Kidney capillary endothelial cell (primary cell): ENCODE results near the gene ALDH8A1.
"Not testable (repeated sequence)": the region's sequence is repeated elsewhere in the genome, so short reads cannot be mapped to it uniquely, and the experiment has no call there.

Experiments used
- DNase-seq: peaks from one replicate; pipeline ENCODE4 v3.0.0-alpha.2; 2018; ENCODE audit warnings: low spot score

The ALDH8A1 gene

DNA sequence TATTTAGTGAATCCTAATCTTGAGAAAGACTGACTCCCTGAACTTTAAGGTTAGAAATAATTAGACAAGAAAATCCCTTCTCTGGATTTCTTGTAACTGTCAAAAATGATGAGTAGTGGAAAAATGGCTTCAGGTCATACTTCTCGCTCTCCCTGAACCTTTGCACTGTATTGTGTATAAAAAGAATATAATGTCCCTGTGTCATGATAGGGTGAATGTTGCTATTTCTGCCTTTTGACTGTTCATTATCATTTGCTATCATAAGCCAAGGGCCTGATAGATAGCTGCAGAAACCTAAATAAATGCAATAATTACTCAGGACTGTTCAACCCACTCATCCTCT is 39.3 kb downstream of the ALDH8A1 start:
- no peak for DNase-seq

DNA sequence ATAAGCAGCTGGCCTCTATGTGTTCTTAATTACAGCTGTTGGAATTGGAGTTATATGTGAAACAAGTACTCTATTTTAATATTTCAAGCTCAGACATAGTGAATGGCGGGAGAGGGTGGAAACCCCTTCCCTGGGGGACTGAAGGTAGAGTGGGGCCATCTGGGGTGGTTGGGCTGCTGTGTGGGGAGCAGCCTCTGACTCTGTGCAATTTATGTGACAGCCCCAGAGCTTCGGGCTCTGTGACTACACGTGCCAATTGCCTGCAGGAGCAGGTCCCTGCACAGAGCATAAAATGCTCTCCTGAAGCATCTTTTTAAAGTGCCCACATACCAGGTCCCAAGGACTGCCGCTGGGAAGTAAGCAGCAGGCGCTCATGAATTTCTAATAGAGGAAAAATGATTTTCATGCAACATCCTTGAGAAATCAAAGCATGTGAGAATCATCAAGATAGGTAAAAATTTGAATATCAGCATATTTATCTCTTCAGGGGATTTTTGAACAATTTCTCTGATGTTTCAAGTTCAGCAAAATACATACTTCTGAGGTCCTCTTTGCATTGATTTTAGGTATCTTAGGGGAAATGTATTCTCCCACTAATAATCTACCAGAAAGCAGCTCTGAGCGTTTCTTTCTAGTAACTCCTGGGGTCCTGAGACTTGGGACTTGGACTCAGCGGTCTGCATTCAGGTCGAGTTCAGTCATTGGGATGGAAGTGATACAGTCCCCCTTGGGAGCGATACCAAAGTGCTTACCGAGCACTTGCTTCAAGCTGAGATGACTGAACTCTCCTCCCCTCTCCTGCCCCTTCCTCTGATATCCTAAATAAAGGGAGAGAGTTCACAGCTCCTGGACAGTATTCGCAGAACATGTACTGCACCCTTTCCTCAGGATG is 40.0 kb downstream of the ALDH8A1 start:
- DNase-seq = no peak

DNA sequence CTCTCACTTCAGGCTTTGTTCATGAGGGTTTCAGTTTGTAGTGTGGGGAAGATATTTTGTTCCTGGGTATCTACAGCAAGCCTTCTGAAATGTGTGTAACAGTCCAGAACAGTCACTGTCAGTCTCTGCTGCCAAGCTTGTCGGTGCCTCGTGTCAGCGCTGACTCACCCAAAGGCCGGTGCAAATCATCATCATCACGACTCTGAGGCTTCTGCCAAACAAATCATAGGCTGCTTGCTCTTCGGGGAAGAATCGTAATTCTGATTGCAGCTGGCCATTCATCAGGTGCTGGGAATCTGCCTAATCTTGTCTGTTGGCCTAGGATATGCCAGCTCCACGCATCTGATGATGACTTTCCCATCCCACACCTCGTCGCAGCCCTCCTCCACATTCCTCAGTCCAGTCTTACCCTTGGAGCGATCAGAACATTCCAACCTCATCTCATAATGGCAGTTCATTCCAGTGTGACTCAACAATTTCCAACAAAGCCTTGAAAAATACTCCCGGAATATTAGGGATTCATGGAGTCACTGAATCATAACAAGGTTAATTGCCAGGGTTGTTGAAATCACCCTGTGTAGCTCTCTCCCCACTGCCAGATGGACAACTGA is 40.9 kb downstream of the ALDH8A1 start:
- DNase-seq = peak; percentile 19

DNA sequence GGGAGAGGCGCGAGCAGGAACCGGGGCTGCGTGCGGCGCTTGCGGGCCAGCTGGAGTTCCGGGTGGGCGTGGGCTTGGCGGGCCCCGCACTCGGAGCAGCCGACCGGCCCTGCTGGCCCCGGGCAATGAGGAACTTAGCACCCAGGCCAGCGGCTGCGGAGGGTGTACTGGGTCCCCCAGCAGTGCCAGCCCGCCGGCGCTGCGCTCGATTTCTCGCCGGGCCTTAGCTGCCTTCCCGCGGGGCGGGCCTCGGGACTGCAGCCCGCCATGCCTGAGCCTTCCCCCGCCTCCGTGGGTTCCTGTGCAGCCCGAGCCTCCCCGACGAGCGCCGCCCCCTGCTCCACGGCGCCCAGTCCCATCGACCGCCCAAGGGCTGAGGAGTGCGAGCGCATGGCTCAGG is 45.2 kb downstream of the ALDH8A1 start:
- DNase-seq = not testable (repeated sequence)

DNA sequence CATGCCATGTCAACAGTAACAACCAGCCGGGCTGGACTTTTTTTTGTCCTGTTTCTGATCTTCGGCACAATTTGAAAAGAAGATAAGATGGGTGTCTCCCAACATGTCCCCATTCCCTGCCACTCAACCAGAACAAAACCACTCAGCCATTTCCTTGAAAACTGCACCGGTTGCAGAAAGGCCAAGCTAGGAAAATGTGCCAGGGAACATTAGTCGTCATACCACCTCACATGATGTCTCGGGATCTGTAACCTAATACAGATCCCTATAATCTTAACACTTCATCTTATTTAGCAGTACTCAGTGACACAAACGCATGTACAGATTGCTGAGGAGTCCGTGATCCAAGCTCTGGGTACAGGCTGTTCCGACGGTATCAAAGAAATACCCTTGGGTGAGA is 46.5 kb downstream of the ALDH8A1 start:
- no peak for DNase-seq

DNA sequence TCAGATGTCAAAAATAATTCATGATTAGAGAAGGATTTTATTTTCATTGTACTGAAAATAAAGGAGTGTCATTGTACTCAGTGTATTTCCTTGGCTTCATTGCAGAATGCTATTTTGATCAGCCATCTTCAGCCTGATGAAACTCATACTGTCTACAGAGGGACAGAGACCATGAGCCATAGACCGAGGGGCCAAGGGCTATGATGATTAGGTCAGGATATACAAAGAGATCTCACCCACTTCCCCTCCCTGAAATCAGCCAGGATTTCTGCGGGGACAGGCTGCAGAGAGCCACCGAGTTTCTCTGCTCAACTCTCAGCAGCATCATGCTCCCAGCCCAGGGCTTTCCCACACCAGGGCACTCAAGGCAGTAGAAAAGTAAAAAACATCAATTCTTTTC is 47.0 kb downstream of the ALDH8A1 start:
- DNase-seq = no peak

DNA sequence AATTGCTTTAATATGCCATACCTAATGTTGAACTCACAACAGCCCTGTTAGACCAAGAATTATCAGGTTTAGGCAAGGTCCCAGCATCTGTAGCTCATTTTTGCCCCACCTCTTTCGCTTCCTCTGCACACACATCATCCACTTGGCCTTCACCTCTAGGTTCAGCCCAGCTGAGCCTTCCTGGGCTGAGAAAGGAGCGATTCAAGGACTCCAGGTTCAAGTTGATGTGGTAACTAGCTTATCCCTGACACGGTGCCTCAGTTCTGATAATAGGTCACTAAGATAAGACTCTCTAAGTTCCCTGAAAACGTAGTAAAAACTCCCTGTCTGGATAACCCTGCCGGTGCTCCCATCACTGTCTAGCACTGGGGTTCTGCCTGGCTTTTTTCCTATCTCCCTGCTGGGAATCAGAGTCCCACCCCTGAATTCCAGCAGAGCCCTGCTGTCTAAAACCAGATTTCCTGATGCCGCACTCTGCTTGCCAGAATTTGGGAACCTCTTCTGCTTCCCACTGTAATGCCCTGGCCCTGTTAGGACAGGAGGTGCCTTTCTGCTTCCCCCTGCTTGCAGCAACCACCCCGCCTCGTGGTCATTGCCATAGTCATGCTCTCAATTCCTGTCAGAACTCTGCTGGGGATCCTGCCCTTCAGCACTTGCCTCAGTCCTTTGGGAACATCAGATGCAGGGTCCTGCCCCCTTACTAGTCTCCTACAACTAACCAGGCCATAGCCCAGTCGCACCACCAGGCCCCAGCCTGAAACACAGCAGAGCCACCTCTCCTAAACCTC is 47.6 kb downstream of the ALDH8A1 start:
- DNase-seq = no peak

DNA sequence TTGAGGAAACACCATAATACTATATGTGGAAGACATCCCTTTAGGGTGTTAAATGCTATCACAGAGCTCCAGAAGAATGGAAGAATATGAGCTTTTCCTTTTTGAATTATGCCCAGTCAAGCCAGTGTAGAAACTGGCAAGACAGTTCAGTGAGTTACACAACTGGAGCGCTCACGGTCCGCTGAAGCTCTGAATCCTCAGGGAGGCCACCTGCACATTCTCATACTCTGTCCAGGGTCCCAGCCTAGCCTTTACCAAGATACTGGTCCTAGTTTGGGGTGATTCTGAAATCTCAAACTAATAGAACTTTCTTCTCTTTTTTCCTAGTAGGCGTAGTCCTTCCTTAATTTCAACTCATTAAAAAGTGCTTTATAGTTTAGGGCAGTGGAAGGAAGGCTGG is 51.3 kb downstream of the ALDH8A1 start:
- no peak for DNase-seq

DNA sequence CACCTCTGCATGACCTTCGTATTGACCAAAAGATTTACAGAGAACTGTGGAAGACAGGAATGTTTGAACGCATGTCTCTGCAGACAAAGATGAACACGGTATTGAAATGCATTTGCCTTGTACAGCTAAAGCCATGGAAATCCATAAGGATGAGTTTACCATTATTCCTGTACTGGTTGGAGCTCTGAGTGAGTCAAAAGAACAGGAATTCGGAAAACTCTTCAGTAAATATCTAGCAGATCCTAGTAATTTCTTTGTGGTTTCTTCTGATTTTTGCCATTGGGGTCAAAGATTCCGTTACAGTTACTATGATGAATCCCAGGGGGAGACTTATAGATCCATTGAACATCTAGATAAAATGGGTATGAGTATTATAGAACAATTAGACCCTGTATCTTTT is 51.7 kb downstream of the ALDH8A1 start:
- not testable (repeated sequence) for DNase-seq

DNA sequence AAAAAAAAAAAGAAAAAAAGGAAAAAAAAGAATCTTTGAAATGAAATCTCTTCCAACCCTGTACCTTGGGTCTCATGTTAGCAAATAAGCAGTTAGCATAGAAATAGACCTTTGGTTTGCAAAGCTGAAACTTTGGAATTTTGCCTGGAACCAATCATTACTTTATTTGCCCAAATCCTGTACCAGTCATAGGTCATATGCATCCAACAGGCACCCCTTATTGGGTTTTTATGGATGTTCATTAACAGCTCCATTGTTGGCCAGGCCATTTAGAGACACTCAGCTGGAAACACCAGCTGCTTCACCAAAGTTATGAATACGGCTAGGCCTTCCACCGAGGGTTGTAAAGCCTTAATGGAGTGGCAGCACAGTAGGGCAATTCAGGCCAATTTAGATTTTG is 53.0 kb downstream of the ALDH8A1 start:
- DNase-seq = no peak

DNA sequence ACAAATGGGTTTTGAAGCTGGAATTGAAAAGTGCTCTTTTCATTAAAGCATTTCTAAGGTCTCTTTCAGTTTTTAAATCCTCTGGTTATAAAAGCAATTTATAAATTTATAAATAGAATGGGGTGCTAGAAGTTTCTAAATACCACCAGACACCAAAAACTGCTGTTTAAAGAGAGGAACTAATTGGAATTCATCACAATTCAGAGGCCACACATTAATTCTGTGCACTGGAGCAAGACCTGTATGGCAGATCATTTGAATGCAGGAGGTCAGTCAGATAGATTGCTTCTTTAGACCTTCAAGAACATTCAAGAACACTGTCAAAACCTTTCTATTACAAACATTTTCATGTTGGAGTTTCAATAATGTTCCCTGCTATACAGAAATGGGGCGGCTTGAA is 55.1 kb downstream of the ALDH8A1 start:
- DNase-seq = no peak

DNA sequence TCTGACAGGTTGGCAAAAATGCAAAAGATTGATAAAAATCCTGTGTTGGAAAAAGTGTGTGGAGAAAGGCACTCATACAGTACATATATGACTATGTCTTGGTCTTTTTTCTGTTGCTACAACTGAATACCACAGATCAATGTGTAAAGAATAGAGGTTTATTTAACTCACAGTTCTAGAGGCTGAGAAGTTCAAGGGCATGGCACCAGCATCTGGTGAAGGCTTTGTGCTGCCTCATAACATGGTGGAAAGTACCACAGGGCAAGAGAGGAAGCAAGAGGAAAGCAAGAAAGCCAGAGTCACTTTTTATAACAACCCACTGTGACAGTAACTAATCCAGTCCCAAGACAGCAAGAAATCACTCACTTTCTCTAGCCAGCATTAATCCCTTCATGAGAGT is 57.5 kb downstream of the ALDH8A1 start:
- no peak for DNase-seq

DNA sequence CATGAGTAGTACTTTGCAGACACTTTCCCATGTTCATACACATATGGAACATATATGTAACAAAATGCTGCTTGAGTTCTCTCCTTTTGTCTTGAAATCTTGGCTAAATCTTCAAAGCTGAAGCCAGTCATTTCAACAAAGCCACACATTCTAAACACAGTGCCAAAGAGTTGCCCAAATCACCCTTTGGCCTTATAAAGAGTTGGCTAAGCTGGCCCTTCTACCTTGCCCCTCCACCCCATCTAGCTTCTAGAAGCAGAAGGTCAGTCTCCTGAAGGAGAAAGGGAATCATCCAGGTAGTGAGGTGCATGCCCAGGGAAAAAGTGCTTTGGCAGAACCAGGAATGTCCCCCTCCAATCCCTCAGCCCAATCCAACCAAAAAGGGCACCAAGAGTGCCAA is 58.3 kb downstream of the ALDH8A1 start:
- no peak for DNase-seq

DNA sequence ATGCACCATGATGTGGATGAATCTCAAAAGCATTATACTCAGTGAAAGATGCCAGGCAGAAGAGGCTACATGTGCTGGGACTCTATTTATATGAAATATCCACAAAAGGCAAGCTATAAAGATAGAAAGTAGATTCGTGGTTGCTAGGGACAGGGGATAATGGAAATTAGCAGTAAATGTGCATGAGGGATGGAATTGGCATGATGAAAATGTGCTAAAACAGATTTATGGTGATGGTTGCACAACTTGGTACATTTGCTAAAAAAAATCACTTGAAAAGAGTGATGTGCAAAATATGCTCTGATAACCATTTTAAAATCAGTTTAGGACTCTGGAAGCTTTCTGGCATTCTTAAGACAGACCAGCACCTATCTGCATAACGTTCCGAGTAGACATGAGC is 61.6 kb downstream of the ALDH8A1 start:
- DNase-seq = no peak

DNA sequence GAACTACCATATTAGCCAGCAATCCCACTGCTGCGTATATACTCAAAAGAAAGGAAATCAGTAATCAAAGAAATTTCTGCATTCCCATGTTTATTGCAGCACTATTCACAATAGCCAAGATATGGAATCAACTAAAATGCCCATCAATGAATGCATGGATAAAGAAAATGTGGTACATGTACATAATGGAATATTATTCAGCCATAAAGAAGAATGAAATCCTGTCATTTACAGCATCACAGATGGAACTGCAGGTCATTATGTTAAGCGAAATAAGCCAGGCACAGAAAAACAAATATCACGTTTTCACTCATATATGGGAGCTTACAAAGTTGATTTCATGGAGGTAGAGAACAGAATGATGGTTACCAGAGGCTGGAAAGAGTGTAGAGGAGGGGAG is 65.1 kb downstream of the ALDH8A1 start:
- DNase-seq = no peak

DNA sequence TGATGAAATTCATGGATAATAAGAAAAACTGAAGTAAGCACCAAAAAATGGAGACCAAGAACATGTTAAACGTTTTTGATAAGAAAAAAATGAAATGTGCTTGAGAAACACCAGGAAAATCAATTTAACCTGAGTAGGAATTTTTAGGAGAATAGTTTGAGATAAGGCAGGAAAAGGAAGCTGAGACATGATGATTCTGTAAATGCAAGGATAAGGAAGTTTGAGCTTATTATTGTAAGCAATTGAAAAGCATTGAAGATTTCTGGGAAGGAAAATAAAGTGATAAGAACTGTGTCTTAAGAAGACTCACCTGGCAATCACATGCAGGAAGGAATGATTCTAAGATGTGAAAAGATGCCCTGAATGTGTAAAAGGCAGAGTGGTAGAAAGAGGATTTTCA is 66.6 kb downstream of the ALDH8A1 start:
- peak; percentile 28 for DNase-seq

DNA sequence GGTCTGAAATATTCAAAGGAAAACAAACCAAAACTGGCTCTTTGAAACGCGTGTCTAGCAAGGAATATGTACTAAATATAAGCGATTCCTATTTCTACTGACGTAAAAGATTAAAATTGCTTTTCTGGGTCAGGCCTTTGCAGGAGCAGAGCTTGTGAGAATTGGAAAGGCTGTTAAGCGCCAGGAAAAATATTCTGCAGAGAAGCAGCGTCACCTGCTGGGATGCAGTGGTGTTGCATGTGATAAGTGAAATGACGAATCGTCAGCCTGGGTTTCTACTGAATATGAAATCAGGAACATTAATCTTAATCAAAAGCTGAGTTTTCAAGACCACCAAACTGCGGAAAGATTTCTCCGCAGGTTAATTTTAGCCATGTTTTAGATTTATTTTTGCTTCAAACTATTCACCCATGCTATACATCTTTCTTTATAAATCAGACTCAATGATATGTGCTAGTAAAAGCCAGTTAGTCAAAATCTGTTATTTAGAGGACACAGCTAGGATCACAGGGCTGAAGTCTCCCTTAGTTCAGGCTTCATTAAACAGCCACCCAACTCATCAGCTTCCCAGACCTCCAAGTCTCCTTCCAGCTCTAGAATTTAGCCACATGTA is 67.4 kb downstream of the ALDH8A1 start:
- peak; percentile 87 for DNase-seq

DNA sequence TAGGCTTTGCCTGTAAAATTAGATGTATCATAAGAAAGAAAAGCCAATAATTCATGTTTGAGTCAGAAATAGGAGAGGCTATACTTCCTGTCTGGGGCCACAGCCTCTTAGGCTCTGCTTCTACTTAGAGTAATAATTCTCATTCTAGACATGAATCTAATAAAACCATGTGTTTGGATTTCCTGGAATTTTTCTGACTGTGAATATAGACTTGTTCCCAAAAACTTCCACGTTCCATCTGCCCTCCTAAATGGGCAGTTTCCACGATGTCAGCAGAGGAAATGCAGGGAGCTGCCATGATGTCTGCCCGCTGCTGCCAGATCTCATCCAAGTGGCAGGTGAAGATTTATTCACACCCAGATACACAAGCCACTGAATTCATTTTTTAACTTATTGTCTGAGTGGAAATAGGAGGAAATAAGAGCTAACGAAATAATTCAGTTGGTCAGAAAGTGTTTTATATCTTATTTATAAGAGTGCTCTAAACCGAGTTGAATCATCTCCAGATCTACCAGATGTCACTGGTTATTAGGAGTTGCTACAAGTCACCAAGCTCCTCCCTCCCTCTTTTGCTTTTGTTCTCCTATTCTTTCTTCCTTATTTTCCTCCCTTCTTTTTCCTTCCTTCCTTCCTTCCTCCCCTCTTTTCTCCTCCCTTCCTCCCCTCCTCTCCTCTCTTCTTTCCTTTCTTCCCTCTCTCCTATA is 69.3 kb downstream of the ALDH8A1 start:
- peak; percentile 62 for DNase-seq

DNA sequence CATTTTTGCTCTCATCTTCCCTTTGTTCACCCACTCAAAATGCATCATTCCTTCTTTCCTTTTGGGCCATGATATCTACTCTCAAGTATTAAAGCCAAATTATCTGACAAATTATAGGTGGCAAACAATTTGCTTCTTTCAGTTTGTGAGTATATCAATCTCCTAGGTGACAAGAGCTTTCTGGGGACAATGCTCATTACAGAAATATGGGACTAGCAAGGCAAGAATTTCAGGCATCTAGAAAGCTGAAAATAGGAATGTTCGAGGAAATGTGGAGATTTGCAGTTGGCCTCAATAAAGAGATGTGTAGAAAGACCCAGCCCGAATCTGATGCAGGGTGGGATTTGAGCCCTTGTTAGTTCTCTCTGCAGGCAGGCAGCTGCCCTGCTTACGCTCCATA is 71.8 kb downstream of the ALDH8A1 start:
- no peak for DNase-seq

DNA sequence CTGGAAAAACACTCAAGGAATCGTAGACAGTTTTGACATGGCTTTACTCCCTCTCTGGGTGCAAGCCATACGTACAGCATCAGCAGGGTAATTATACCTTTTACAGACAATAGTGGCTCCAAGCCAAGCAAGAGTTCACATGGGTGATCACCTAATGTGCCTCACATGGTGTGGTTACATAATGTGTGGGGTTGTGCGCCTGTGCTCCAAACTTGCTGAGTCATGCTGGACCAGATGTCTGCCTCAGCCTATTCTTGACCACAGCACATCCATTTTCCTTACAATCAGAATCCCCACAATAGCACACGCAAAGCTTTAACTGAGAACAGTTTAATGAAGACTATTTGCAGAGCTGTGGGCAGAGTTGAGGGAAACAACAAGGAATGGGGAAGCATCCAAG is 74.5 kb downstream of the ALDH8A1 start:
- no peak for DNase-seq

DNA sequence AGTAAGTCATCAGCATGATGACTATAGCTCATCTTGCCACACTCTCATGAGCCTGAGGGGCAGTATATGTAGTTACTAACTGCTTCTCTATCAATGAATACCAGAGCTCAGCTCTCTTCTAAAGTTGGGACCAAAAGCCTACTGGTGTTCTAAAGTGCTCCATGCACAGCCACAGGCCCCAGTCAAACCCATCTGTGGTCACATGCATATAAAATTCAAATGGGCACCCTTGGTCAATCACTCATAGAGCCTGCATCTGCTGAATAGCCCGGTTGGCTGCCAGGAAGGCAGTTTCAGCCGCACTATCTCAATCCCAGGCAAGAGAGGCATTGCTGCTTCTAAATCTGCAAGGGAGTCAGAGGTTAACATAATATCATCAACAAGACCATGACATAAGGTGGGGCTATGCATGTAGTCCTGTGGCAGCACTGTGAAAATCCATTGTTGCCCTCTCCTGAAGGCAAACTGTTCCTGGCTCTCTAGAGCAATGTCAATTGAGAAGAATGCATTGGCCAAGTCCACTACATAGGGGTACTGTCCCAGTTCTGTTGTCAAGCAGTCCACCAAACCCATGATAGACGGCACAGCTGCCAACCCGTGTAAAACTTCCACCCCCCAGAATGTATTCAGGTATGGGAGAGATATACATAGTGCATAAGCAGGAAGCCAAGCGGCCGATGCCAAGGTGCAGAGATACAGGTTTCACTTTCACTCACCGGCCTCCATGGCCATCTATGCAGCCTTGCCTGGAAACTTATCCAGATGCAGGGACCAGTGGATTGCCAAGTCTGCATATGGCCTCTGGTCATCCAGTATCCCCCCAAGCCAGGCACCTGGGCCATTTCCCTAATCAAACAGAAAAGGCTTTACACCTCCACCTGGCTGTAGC is 76.2 kb downstream of the ALDH8A1 start:
- no peak for DNase-seq
